DND-41 (cell line): ENCODE results near the gene PTER.

ENCODE experiments used
- CTCF ChIP-seq: IDR thresholded peaks from 2 replicates; pipeline ENCODE4 v1.5.1; 2012; ENCODE audit warnings: borderline replicate concordance, low read length, moderate library complexity, mild to moderate bottlenecking; ENCODE audit not compliant: poor library complexity, severe bottlenecking; ENCODE audit errors: extremely low read depth
- EZH2 ChIP-seq: IDR thresholded peaks from 3 replicates; pipeline ENCODE4 v1.6.1; 2012; ENCODE audit warnings: borderline replicate concordance, low read depth, mild to moderate bottlenecking, moderate library complexity, low read length, inconsistent platforms; ENCODE audit not compliant: severe bottlenecking

GRCh38 chr10:16439295-16439694 lies 2.5 kb downstream of the PTER start:
- TF ChIP-seq CTCF (no peak), EZH2 (no peak)
